Stimulated activated CD8-positive, alpha-beta memory T cell treated with anti-CD3 and anti-CD28 coated beads, Interleukin-4, amount 100 ng/mL, for 1 hour (primary cell): ENCODE measurements around the gene CHCHD3.

Experiments
- DNase-seq, 2 donors: peaks; one replicate each; pipeline ENCODE4 v3.0.0-alpha.2; 2020; ENCODE audit warnings: low read depth in 2 of 2, low spot score in 1 of 2

Gene CHCHD3

DNA sequence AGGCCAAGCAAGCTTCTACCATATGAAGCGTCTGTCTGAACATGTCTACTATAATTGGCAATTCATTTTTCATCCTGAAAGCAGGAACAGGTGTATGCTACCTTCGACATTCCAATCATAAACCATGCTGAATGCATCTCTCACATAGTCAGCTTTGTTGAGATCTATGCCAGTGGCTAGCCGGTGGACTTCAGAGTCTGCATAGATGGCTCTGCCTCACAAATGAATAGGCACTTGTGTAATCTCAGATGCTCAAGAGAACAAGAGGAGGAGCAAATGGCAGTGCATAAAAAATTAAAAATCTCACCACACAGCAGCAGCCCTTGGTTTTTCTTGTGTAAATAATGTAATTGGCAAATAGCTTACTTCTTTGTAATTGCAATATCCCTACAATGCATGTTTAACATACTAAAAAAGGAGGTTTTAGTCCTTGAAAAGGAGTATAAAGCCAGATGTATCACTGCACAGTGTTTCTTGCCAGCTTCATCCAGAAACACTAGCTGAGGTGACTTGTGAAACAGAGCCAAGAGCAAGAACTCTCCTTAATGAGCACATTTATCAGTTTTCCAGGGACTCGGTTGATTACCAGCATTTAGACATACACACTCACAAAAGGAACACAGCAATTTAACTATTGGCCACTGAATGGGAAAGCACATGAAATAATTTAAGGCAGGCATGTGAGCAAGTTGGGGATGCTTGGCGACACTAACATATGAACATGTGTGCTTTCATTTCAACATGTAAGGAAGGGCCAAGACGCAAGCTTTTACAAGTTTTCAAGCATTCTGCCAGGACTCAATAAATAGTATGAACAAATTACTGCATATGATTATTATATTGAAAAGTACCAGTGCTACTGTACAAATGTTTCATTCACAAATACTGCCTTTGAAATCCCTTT lies 255.7 kb downstream of the CHCHD3 start:
- DNase-seq, result no peak

- DNase-seq, result no peak
These were observed 256.7 kb downstream of the CHCHD3 start for GRCh38 chr7:132825222-132825621.

- DNase-seq, result no peak
These were observed 262.2 kb downstream of the CHCHD3 start for GRCh38 chr7:132819648-132820047.

DNA sequence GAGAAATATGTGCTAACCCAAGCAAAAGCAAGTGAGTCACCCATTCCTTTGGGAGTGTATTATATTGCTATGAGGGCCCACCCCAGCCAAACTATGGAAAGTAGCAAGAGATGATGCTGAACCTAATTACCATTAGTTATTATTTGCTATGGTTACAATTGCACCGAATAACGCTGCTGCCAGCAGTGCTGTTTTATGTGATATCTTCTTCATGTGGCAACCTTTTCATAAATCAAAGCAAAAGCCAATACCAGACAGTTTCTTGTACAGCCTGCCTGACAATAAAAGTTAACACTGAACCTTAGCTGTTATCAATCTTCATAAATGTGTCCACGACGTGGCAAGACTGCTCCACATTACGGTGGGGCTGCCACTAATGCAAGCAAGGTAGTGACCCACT lies 263.9 kb downstream of the CHCHD3 start:
- DNase-seq, result no peak

DNA sequence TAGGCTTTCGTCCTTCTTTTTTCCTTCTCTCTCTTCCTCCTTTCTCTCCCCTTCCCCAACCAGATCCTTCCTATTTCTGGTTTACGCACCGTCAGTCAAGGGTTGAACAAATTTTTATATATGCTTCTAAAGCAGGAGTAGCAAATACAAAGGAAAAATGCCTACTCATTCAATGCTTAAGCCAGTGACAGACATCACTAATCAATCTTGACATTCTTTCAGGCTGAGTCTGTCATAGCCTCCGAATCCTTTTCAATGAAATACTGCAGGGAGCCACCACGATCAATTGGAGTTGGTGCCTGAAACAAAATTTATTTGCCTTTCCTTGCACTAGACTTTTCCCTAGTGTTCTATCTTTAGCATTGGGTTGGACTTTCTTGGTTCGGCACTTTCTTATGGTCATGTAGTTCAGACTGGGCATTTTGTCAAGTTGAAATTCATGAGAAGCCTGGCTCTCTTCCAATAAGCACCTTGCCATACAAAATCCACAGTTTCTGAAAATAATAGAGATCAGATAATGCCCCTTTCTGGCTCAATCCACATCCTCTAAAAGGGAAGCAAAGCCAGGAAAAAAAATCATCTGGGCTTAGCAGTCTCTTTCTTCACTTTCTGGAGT lies 266.1 kb downstream of the CHCHD3 start:
- no peak for DNase-seq

GRCh38 chr7:132815130-132815529 lies 266.8 kb downstream of the CHCHD3 start:
- DNase-seq, result no peak

DNA sequence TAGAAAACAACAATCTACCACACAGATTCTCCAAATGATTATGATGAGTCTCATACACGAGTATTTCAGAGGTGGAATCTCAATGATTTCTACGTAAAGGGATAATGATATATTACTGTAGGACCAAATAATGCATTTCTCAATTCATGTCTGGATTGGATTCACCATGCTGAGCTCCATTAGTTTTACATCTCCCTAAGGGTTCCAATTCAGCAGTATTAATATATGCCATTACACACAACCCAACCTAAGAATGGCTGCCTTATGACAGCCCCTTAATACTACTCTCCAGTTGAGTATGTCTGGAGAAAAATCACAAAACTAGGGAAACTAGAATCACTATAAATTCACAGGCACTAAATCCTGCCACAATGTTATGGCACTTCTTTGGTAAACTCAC lies 271.3 kb downstream of the CHCHD3 start:
- DNase-seq, result no peak

DNA sequence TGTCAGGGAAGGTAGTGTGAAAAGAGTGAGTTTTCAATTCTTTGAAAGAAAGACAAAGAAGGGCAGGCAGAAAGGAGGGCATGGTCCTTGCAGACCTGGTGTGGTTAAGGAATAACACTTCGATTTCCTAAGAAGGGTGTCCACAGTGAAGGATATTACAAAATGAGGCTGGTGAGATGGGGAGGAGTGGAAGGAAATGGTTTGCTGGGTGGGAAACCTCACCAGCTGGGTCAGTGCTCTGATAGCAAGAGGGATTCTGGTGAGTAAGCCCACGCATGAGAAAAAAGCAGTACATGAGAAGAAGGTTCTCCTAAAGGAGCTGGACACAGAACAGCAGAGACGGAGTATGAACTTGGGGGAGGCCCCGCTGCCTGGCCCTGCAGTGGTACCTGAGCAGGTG lies 275.1 kb downstream of the CHCHD3 start:
- no peak for DNase-seq

GRCh38 chr7:132805766-132806165 lies 276.1 kb downstream of the CHCHD3 start:
- no peak for DNase-seq

DNA sequence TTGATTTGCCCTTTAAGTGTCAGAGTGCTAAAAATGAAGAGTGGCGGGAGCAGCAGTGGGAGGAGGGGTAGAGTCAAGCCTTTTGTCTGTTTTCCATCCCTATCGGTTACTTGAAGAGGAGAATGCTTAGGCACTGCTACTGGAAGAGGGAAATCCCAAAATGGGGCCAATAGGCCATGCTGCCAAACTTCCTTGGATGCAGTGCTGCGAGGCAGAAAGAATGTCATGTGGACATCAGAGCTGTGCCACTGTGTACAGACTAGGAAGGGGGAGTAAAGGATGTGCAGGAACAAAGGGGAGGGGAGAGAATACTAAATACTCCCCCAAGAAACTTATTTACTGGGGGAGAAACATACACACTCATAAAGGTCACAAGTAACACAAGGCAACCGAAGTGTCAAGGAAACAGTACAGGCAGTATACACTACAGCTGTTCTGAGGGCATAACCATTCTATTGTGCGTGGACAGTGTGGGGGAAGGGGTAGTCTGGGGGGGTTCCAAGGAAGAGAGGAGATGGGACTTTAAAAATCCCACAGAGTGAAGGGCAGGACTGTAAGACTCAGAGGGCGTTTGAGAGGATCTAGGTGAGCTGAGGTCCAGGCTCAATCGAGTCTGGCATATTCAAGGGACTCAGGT lies 276.9 kb downstream of the CHCHD3 start:
- no peak for DNase-seq

DNA sequence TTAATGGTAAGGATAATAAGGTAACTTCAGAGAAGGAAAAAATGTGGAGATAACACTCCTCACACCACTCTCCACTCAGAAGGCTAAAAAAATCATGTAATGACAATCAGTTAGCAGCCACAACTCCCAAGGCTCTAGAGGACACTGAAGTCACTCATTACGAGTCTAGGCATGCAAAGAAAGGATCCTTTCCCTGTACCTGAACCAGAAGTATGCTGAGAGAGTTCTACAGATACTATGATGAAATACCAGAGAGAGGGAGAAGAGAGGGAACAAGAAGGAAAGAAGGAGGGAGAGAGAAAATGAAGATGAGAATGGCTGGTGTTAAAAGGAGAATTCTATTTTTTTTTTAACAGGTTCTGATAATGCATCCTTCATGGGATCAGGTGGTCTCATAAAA lies 281.4 kb downstream of the CHCHD3 start:
- DNase-seq, result no peak

DNA sequence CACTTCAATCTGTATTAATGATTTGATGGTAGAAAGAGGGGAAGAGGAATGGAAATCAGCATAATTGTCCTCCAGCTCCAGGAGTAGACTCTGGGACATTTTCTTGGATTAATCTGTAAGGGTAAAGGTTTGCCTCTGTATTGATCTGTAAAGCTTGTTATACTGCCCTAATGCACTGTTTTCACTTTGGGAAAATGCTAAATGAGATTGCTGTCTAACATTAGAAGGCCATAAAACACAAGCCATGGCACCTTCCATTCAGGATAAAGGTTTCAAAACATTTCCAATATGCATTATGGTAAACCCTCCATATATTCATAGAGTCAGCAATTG lies 282.8 kb downstream of the CHCHD3 start:
- no peak for DNase-seq

DNA sequence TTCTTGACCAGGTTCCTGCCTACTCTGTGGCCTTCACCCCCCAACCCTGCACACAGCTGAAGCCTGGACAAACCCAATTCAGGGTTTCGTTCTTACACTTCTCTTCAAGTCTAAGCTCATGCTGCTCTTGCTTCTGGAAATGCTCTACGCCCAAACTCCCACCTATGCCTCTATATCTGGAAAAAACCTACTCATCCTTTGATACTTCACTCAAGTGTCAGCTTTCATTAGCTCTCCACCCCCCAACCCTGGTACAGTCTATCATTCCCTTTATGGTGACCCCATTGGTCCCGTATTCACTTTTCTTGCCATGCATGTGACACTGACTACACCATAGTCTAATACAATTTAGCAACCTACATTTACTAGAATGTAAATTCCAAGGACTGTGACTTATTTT lies 284.7 kb downstream of the CHCHD3 start:
- DNase-seq, result no peak

DNA sequence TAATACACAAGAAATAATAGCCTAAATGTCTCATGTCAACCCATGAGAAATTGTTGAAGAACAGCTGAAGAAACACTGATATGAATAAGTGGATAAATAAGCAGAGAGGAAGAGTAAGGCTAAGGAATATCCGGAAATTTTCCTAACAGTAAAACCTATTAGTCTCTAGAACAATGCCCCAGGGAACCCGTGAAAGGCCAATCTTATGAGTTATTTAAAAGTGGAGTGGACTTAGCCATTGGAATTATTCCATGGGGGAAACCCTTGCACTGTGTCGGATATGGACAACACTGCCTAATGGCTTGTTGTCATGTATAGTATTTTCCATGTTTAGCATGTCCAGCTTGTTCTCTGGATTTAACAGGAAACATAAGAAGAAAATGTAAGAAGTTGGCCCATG lies 288.4 kb downstream of the CHCHD3 start:
- no peak for DNase-seq

DNA sequence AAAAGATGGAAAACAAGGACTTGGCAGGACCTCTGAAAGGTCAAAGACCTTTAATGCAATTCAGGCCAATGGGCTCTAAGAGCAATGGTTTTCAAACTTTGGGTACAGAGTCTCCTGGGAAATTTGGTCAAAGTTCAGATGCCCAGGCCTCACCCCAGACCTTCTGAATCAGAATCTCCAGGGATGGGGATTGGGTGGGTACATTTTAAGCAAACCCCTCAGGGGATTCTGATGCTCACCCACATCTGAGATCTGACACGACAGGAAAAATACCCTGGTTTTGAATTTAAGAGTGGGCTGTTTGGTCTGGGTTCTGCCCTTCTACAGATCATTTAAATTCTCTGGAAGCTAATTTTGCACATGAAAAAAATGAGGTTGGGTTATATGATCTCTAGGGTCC lies 290.9 kb downstream of the CHCHD3 start:
- no peak for DNase-seq

GRCh38 chr7:132790104-132790503 lies 291.8 kb downstream of the CHCHD3 start:
- no peak for DNase-seq

GRCh38 chr7:132789281-132789680 lies 292.6 kb downstream of the CHCHD3 start:
- DNase-seq, result no peak

- DNase-seq, result no peak
These were observed 296.0 kb downstream of the CHCHD3 start for GRCh38 chr7:132785870-132786269.

- no peak for DNase-seq
These were observed 297.5 kb downstream of the CHCHD3 start for GRCh38 chr7:132784406-132784805.

GRCh38 chr7:132783824-132784223 lies 298.1 kb downstream of the CHCHD3 start:
- DNase-seq, result no peak

DNA sequence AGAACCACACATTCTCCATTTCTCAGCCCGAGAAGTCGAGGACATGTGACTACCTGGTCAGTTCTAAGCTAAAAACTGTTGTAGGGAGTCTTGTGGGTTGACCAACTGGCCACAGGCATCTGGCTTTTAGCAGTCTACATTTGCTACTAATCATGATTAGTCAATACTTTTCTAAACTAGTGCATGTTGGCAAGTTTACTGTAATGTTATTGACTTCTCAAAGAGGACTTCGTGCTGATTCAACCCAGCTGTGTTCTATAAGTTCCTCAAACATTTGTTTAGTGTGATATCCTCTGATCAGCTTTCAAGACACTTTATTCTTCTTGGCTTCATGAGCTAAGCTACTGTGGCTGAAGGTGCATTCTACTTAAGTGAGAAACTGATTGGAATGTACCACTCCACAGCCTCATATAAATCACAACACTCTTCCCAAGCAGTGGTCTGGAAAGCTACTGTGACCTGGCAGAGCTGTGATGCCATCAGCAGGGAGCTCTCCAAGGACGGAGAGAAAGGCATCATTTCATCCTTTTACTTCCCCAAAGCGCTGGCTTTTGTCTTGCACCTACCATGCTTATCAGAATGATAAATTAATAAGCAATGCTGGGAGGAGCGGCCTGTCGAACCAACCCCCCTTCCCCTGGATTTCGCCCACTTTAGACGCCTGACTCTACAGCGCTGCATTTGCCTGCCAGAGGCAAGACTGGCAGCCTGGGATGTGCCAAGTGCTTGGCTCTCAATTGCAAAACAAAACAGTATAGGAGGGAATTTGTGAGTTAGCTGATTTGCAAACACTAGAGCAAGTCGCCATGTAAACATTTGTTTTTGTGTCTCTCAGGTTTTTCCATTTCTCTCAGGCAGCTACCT lies 298.9 kb downstream of the CHCHD3 start:
- no peak for DNase-seq
